ENCODE measurements around the gene BCL11A.

DNA sequence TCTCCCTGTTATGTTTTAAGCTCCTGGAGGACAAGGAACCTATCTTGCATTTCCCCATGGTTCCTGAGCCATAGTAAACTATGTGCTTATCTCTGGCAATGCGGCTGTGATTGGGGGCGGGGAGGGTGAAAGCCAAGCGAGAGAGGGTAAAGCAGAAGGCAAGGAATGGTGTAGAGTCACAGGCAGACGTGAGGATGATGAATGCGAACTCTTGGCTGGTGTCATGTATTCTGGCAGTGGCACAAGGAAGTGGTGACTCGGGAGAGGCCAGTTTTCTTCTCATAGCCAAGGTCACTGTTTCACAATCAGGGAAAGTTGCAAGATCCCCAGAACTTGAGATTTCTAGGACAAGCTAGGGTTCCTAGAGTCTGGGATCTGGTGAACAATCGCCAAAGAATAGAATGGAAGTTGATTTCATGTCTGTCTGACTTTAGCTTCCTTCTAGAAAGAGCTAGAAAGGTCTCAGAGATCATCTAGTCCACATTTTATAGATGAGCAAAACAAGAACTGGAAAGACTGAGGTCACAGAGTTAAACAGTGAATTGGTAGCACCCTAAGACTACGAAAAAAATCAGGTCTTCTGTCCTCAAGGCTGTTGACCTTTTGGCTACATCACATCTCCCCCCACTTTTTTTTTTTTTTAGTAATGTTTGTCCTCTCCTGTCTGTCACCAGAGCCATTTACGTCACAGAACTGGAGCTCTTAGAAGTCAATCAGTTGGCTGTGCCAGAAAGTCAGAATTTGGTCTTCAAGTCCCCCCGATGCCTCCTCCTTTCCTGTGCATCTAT is 137.0 kb downstream of the BCL11A start:
- TF ChIP-seq, protein P1, sequence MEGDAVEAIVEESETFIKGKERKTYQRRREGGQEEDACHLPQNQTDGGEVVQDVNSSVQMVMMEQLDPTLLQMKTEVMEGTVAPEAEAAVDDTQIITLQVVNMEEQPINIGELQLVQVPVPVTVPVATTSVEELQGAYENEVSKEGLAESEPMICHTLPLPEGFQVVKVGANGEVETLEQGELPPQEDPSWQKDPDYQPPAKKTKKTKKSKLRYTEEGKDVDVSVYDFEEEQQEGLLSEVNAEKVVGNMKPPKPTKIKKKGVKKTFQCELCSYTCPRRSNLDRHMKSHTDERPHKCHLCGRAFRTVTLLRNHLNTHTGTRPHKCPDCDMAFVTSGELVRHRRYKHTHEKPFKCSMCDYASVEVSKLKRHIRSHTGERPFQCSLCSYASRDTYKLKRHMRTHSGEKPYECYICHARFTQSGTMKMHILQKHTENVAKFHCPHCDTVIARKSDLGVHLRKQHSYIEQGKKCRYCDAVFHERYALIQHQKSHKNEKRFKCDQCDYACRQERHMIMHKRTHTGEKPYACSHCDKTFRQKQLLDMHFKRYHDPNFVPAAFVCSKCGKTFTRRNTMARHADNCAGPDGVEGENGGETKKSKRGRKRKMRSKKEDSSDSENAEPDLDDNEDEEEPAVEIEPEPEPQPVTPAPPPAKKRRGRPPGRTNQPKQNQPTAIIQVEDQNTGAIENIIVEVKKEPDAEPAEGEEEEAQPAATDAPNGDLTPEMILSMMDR (IDR thresholded peaks at IDR 0.05; ENCODE audit: insufficient read depth, low read length, poor library complexity, severe bottlenecking), result no peak
- TF ChIP-seq EZH2phosphoT487 (conservative IDR thresholded peaks at IDR 0.05; ENCODE audit: low read length), result no peak

All from SU-DHL-6 (cell line).